ENCODE data around the gene CRYAB.

DNA sequence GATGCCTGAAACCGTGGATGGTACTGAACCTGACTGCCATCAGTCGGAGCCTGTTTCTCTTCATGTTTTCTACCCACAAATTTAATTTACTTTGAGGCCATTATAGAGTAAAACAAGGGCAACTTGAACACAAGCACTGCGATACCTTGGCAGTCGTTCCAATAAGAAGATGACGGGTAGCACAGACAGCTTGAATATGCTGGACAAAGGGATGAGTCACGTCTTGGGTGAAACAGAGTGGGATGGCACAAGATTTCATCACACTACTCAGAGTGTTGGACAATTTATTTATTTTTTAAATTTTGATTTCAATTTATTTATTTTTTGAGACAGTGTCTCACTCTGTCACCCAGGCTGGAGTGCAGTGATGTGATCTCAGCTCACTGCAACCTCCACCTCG, 31.3 kb upstream of the CRYAB start:
- TF ChIP-seq ZNF384 (IDR thresholded peaks at IDR 0.05) (no peak), NFRKB (IDR thresholded peaks at IDR 0.05) (no peak), SP1 (IDR thresholded peaks at IDR 0.05) (no peak), PKNOX1 (IDR thresholded peaks at IDR 0.05) (no peak), SUZ12 (IDR thresholded peaks at IDR 0.05) (no peak), BHLHE40 (IDR thresholded peaks at IDR 0.05; ENCODE audit: borderline replicate concordance) (no peak), FOXM1 (IDR thresholded peaks at IDR 0.05; ENCODE audit: borderline replicate concordance) (no peak), L3MBTL2 (conservative IDR thresholded peaks at IDR 0.05) (no peak), CTBP1 (IDR thresholded peaks at IDR 0.05; ENCODE audit: borderline replicate concordance) (no peak), HDGF (IDR thresholded peaks at IDR 0.05; ENCODE audit: borderline replicate concordance) (no peak), TARDBP (IDR thresholded peaks at IDR 0.05) (no peak), ELF4 (IDR thresholded peaks at IDR 0.05) (no peak), ARNT (IDR thresholded peaks at IDR 0.05) (no peak)

All from HEK293T (cell line).